A673 (cell line): ENCODE measurements around the gene VAMP5. TPM values are rescaled to one million over a fixed set of nuclear protein-coding genes. Genes with fewer than 3 reads are reported as not detected.
"Not testable (repeated sequence)": the region's sequence is repeated elsewhere in the genome, so short reads cannot be mapped to it uniquely, and the experiment has no call there.

Experiments used
- BruUV-seq: library from RNA; stranded (reverse); fragments of 400-500 nt; replicated peaks from 2 replicates; lab custom pipeline; 2021; lab: Mats Ljungman, UMichigan
- CTCF ChIA-PET: fragments of 300-600 bp; sonication (Branson Sonifier 250); formaldehyde crosslinking; loops from one replicate; lab custom pipeline; 2022; ENCODE audit warnings: antibody characterized with exemption; lab: Charles Lee
- POLR2A ChIA-PET: fragments of 300-600 bp; sonication (Branson Sonifier 250); formaldehyde crosslinking; loops from one replicate; lab custom pipeline; 2022; ENCODE audit warnings: antibody characterized with exemption; ENCODE audit not compliant: low non-redundant PET; lab: Charles Lee
- DNase-seq: peaks from one replicate; pipeline ENCODE4 v3.0.0-alpha.2; 2015; ENCODE audit warnings: low spot score
- H3K27ac ChIP-seq: fragments of 200-600 bp; sonication (generic); 2 replicates; pipeline ENCODE4 v1.5.1; 2016; ENCODE audit warnings: mixed run types, low read depth, mild to moderate bottlenecking, mixed read lengths, antibody characterized with exemption, low read length; ENCODE audit not compliant: poor library complexity, severe bottlenecking
- H3K27me3 ChIP-seq: fragments of 200-600 bp; sonication (generic); replicated peaks from 2 replicates; pipeline ENCODE4 v1.6.1; 2017; ENCODE audit warnings: mixed run types, low read depth, mild to moderate bottlenecking, mixed read lengths, antibody characterized with exemption, low read length; ENCODE audit not compliant: insufficient read depth, poor library complexity
- H3K36me3 ChIP-seq: fragments of 200-600 bp; sonication (generic); 2 replicates; pipeline ENCODE4 v1.6.1; 2016; ENCODE audit warnings: mixed run types, mild to moderate bottlenecking, mixed read lengths, antibody characterized with exemption, low read length; ENCODE audit not compliant: insufficient read depth, poor library complexity, severe bottlenecking
- H3K4me1 ChIP-seq: fragments of 200-600 bp; sonication (generic); 2 replicates; pipeline ENCODE4 v1.6.1; 2017; ENCODE audit warnings: mixed run types, mild to moderate bottlenecking, mixed read lengths, antibody characterized with exemption, low read length; ENCODE audit not compliant: insufficient read depth, poor library complexity, severe bottlenecking
- H3K4me3 ChIP-seq: fragments of 200-600 bp; sonication (generic); 2 replicates; pipeline ENCODE4 v1.5.1; 2016; ENCODE audit warnings: low read depth, mixed run types, mild to moderate bottlenecking, mixed read lengths, low read length; ENCODE audit not compliant: poor library complexity, severe bottlenecking
- H3K9me3 ChIP-seq: fragments of 200-600 bp; sonication (generic); 2 replicates; pipeline ENCODE4 v1.6.1; 2016; ENCODE audit warnings: mixed run types, low read depth, mild to moderate bottlenecking, mixed read lengths, antibody characterized with exemption, low read length; ENCODE audit not compliant: poor library complexity, severe bottlenecking
- EZH2 ChIP-seq: fragments of 200-600 bp; sonication (generic); IDR thresholded peaks from 2 replicates; pipeline ENCODE4 v1.6.1; 2017; ENCODE audit warnings: borderline replicate concordance, low read depth, mild to moderate bottlenecking, mixed read lengths, antibody characterized with exemption, low read length; ENCODE audit not compliant: poor library complexity, severe bottlenecking
- intact Hi-C: fragments of 100-400 bp; cut with micrococcal nuclease; formaldehyde crosslinking; loops from one replicate; pipeline ENCODE4 v1.10.0; 2022; ENCODE audit not compliant: unreplicated experiment
- total RNA-seq: library from RNA; stranded (reverse); gene quantifications from 2 replicates; pipeline ENCODE4 v1.2.3, GENCODE V29; 2021
- TF ChIP-seq, protein P1 (sequence below): fragments of 300-800, 200-600 bp; sonication (generic); conservative IDR thresholded peaks from 2 replicates; pipeline ENCODE4 v1.5.1; 2017; ENCODE audit warnings: low read depth, mild to moderate bottlenecking, antibody characterized with exemption, low read length, moderate library complexity, mixed read lengths

VAMP5 gene
- total RNA-seq, 1 experiment from 2014 or later, result 2.1 TPM

DNA sequence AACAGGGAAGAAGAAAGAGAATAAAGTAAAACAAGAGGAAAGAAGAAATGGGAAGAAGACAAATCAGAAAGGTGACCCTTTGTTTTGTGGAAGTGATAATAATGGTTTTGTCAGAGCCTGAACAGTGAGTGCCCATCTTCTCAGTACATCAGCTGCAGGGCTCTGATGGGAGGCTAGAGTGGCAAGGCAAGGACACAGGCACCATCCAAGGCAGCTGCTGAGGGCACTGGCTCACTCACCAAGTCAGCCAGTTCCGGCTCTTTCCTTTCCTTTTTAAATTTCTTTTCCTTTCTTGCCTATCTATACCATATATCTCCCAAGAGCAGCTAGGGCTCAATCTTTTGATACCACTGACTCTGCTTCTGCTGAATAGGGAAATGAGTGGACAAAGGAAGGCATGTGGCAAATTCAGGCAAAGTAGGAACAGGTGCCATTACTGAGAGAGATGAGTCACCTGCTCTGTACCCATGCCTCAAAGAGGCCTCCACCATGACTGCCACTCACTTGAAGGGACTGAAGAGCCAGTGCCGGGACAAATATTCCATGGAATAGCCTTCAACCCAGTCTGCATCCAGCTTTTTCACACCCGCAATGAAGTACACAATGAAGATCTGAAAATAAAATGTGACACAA lies 29.1 kb upstream of the VAMP5 start:
- no TSS peak for BruUV-seq
- peaks cover 4% of the 10 kb centered on the region for H3K4me1 ChIP-seq
- CTCF ChIA-PET, result no interaction called here
- DNase-seq, result no peak
- H3K27ac ChIP-seq, result no peak overlapping the region
- H3K4me3 ChIP-seq, result no peak overlapping the region
- intact Hi-C loops, result loop anchor here (10.0 kb wide), 1 partner anchor 490 kb away; no protein-coding TSS in a partner anchor
- no peaks in the 10 kb centered on the region for H3K9me3 ChIP-seq
- no peaks in the 10 kb centered on the region for H3K27me3 ChIP-seq
- TF ChIP-seq, protein P1, sequence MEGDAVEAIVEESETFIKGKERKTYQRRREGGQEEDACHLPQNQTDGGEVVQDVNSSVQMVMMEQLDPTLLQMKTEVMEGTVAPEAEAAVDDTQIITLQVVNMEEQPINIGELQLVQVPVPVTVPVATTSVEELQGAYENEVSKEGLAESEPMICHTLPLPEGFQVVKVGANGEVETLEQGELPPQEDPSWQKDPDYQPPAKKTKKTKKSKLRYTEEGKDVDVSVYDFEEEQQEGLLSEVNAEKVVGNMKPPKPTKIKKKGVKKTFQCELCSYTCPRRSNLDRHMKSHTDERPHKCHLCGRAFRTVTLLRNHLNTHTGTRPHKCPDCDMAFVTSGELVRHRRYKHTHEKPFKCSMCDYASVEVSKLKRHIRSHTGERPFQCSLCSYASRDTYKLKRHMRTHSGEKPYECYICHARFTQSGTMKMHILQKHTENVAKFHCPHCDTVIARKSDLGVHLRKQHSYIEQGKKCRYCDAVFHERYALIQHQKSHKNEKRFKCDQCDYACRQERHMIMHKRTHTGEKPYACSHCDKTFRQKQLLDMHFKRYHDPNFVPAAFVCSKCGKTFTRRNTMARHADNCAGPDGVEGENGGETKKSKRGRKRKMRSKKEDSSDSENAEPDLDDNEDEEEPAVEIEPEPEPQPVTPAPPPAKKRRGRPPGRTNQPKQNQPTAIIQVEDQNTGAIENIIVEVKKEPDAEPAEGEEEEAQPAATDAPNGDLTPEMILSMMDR, result no peak
- TF ChIP-seq EZH2, result no peak
- POLR2A ChIA-PET, result no interaction called here
- H3K36me3 ChIP-seq, result peaks cover 62% of the 10 kb centered on the region

DNA sequence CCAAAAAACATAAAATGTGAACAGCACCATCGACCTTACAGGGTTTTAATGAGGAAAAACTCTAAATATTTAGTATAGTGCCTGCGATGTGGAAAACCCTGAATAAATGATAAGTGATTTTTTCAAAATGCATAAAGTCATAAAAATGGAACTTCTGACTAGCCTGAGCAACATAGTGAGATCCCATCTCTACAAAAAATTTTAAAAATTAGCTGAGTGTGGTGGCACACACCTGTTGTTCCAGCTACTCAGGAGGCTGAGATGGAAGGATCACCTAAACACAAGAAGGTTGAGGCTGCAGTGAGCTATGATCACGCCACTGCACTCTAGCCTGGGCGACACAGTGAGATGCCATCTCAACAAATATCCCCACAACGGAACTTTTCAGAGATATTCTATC lies 27.1 kb upstream of the VAMP5 start:
- H3K4me3 ChIP-seq, result no peak overlapping the region
- intact Hi-C loops, result loop anchor here (10.0 kb wide), 1 partner anchor 492 kb away; no protein-coding TSS in a partner anchor
- no peak for TF ChIP-seq EZH2
- TF ChIP-seq, protein P1, result no peak
- H3K27me3 ChIP-seq, result no peaks in the 10 kb centered on the region
- BruUV-seq, result no TSS peak
- CTCF ChIA-PET, result no interaction called here
- H3K36me3 ChIP-seq, result peaks cover 42% of the 10 kb centered on the region
- no peak overlapping the region for H3K27ac ChIP-seq
- H3K9me3 ChIP-seq, result no peaks in the 10 kb centered on the region
- POLR2A ChIA-PET, result no interaction called here
- H3K4me1 ChIP-seq, result peaks cover 11% of the 10 kb centered on the region
- no peak for DNase-seq

- peaks cover 15% of the 10 kb centered on the region for H3K4me1 ChIP-seq
- ChIA-PET POLR2A (no interaction called here), CTCF (no interaction called here)
- no peaks in the 10 kb centered on the region for H3K9me3 ChIP-seq
- H3K36me3 ChIP-seq, result peaks cover 34% of the 10 kb centered on the region
- H3K27me3 ChIP-seq, result no peaks in the 10 kb centered on the region
- intact Hi-C loops, result loop anchor here (10.0 kb wide), 1 partner anchor 493 kb away; no protein-coding TSS in a partner anchor
- no peak overlapping the region for H3K4me3 ChIP-seq
- TF ChIP-seq, protein P1, result no peak
- no peak for TF ChIP-seq EZH2
- no TSS peak for BruUV-seq
- no peak for DNase-seq
- no peak overlapping the region for H3K27ac ChIP-seq
Measured at GRCh38 chr2:85558160-85558559, 26.1 kb upstream of the VAMP5 start.

GRCh38 chr2:85560403-85560726 lies 23.9 kb upstream of the VAMP5 start:
- POLR2A ChIA-PET, result interaction anchor here (0.7 kb wide), 3 partner anchors 35 to 146 kb away, joined by 5 to 7 read pairs (median 7); partner anchors contain the start of gene RNF181
- CTCF ChIA-PET, result interaction anchor here (2.0 kb wide), 1 partner anchor 8 kb away, joined by 10 read pairs; no protein-coding TSS in a partner anchor

More at GRCh38 chr2:85560403-85560726, 23.9 kb upstream of the VAMP5 start:
- Histone ChIP-seq H3K36me3 (peaks cover 21% of the 10 kb centered on the region), H3K27ac (peak overlapping the region; percentile 79), H3K4me3 (peak overlapping the region; percentile 63), H3K4me1 (peaks cover 15% of the 10 kb centered on the region)
- H3K9me3 ChIP-seq, H3K27me3 ChIP-seq, DNase-seq, intact Hi-C loops, BruUV-seq: not testable (repeated sequence)
